Measurements from ENCODE around the gene NPAS2. TPM values are rescaled to one million over a fixed set of nuclear protein-coding genes. Genes with fewer than 3 reads are reported as not detected.

NPAS2 gene
- total RNA-seq, 2 donors from 2014 or later, result 39.2 to 49.4 TPM

DNA sequence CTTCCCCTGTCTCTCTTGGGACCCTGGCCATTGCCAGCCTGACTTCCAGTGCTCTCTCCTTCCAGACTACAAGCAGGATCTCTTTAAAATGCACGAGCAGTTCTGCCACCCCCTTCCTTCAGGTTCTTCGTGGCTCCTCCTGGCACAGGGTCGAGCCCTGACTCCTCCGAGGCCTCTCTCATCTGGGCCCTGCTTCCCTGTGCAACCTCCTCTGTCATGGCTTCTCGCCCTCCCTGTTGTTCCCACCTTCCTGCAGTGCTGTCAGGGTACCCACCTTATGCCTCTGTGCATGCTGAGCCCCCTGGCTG is 125.4 kb downstream of the NPAS2 start:
- no peak overlapping the region for H3K27ac ChIP-seq
- TF ChIP-seq, protein P1, sequence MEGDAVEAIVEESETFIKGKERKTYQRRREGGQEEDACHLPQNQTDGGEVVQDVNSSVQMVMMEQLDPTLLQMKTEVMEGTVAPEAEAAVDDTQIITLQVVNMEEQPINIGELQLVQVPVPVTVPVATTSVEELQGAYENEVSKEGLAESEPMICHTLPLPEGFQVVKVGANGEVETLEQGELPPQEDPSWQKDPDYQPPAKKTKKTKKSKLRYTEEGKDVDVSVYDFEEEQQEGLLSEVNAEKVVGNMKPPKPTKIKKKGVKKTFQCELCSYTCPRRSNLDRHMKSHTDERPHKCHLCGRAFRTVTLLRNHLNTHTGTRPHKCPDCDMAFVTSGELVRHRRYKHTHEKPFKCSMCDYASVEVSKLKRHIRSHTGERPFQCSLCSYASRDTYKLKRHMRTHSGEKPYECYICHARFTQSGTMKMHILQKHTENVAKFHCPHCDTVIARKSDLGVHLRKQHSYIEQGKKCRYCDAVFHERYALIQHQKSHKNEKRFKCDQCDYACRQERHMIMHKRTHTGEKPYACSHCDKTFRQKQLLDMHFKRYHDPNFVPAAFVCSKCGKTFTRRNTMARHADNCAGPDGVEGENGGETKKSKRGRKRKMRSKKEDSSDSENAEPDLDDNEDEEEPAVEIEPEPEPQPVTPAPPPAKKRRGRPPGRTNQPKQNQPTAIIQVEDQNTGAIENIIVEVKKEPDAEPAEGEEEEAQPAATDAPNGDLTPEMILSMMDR (IDR thresholded peaks at IDR 0.05), result no peak
- H3K4me1 ChIP-seq, result peaks cover 0 to 5% of the 10 kb centered on the region in 2 donors
- H3K4me3 ChIP-seq, result no peak overlapping the region
- H3K9me3 ChIP-seq, result no peaks in the 10 kb centered on the region
- H3K36me3 ChIP-seq, result peaks cover 14% of the 10 kb centered on the region
- DNase-seq (ENCODE audit: low spot score), result no peak
- no peaks in the 10 kb centered on the region for H3K27me3 ChIP-seq

- Histone ChIP-seq H3K4me3 (no peak overlapping the region), H3K27me3 (no peaks in the 10 kb centered on the region), H3K4me1 (peaks cover 0 to 5% of the 10 kb centered on the region in 2 donors), H3K27ac (no peak overlapping the region), H3K9me3 (no peaks in the 10 kb centered on the region), H3K36me3 (peaks cover 14% of the 10 kb centered on the region)
- TF ChIP-seq, protein P1 (IDR thresholded peaks at IDR 0.05), result no peak
- no peak for DNase-seq (ENCODE audit: low spot score)
Observed at GRCh38 chr2:100945930-100946607, 126.1 kb downstream of the NPAS2 start.

GRCh38 chr2:100948942-100949811 is 129.2 kb downstream of the NPAS2 start:
- Histone ChIP-seq H3K27me3 (no peaks in the 10 kb centered on the region), H3K4me3 (no peak overlapping the region), H3K27ac (no peak overlapping the region), H3K9me3 (no peaks in the 10 kb centered on the region), H3K4me1 (no peaks in the 10 kb centered on the region), H3K36me3 (peaks cover 14% of the 10 kb centered on the region)
- DNase-seq (ENCODE audit: low spot score), result no peak
- TF ChIP-seq, protein P1 (IDR thresholded peaks at IDR 0.05), result no peak

- Histone ChIP-seq H3K4me3 (no peak overlapping the region), H3K27me3 (no peaks in the 10 kb centered on the region), H3K36me3 (peaks cover 25% of the 10 kb centered on the region), H3K4me1 (peaks cover 0 to 3% of the 10 kb centered on the region in 2 donors), H3K9me3 (no peaks in the 10 kb centered on the region), H3K27ac (no peak overlapping the region)
- DNase-seq (ENCODE audit: low spot score), result no peak
- TF ChIP-seq, protein P1 (IDR thresholded peaks at IDR 0.05), result no peak
Observed at GRCh38 chr2:100952512-100952911, 132.6 kb downstream of the NPAS2 start.

DNA sequence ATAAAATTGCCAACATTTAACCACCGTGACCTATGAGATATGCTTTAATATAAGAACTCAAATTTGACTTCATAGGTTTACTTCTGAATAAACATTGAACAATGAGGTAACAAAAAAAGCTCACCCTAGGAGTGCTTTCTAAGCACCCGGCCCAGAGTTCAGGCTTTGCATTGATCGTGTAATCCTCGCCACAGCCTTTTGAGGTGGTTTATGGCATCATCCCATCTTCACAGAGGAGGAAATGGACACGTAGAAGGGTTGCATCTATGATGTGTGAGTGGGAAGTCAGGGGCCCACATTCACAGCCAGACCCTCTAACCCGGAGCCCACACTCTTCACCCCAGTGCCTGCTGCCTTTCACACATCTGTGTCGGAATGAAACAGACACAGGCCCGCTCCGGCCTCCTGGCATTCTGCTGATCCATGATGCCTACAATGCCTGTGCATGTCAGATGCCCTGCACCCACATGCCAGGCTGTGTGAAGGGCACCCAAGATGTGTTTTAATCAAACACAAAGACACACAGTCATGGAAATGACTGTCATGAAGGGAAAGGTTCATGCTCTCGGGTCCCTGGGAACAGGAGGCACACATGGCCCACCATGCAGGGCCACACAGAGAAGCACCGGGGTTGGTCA is 133.6 kb downstream of the NPAS2 start:
- TF ChIP-seq, protein P1 (IDR thresholded peaks at IDR 0.05), result no peak
- Histone ChIP-seq H3K27ac (no peak overlapping the region), H3K36me3 (peaks cover 25% of the 10 kb centered on the region), H3K9me3 (no peaks in the 10 kb centered on the region), H3K27me3 (no peaks in the 10 kb centered on the region), H3K4me1 (peaks cover 0 to 12% of the 10 kb centered on the region in 2 donors), H3K4me3 (no peak overlapping the region)
- no peak for DNase-seq (ENCODE audit: low spot score)

Measured in right atrium auricular region (tissue), 2 donors.